ENCODE data around the gene POLR2I.

DNA sequence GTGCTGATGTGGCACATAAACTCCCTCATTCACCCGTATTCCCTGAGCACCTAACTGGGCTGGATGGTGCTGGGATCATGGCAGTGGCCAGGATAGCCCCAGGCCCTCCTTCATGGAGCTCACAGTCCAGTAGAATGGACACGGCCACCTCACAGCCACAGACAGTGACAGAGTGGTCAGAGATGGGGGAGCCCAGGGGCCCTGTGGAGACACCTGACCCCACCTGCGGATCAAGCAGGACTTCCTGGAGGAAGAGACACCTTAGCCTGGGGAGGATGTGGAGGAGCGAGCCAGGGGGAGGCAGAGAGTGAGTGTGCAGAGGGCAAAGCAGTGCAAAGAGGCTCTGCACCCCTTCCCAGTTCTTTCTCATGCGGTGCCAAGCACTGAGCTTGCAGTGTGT, 24.8 kb downstream of the POLR2I start:
- TF ChIP-seq, protein P1, sequence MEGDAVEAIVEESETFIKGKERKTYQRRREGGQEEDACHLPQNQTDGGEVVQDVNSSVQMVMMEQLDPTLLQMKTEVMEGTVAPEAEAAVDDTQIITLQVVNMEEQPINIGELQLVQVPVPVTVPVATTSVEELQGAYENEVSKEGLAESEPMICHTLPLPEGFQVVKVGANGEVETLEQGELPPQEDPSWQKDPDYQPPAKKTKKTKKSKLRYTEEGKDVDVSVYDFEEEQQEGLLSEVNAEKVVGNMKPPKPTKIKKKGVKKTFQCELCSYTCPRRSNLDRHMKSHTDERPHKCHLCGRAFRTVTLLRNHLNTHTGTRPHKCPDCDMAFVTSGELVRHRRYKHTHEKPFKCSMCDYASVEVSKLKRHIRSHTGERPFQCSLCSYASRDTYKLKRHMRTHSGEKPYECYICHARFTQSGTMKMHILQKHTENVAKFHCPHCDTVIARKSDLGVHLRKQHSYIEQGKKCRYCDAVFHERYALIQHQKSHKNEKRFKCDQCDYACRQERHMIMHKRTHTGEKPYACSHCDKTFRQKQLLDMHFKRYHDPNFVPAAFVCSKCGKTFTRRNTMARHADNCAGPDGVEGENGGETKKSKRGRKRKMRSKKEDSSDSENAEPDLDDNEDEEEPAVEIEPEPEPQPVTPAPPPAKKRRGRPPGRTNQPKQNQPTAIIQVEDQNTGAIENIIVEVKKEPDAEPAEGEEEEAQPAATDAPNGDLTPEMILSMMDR (optimal IDR thresholded peaks at IDR 0.05 in 1 of 3, IDR thresholded peaks at IDR 0.05 in 1 of 3, conservative IDR thresholded peaks at IDR 0.05 in 1 of 3; ENCODE audit: extremely low read depth in 1 of 3, insufficient read depth in 2 of 3, low read length in 3 of 3) = no peak
- TF ChIP-seq EZH2 (IDR thresholded peaks at IDR 0.05; ENCODE audit: low read length) = no peak
